ENCODE measurements around the gene CHAC2.

GRCh38 chr2:53787614-53788289, 20.1 kb downstream of the CHAC2 start:
- TF ChIP-seq, protein P1, sequence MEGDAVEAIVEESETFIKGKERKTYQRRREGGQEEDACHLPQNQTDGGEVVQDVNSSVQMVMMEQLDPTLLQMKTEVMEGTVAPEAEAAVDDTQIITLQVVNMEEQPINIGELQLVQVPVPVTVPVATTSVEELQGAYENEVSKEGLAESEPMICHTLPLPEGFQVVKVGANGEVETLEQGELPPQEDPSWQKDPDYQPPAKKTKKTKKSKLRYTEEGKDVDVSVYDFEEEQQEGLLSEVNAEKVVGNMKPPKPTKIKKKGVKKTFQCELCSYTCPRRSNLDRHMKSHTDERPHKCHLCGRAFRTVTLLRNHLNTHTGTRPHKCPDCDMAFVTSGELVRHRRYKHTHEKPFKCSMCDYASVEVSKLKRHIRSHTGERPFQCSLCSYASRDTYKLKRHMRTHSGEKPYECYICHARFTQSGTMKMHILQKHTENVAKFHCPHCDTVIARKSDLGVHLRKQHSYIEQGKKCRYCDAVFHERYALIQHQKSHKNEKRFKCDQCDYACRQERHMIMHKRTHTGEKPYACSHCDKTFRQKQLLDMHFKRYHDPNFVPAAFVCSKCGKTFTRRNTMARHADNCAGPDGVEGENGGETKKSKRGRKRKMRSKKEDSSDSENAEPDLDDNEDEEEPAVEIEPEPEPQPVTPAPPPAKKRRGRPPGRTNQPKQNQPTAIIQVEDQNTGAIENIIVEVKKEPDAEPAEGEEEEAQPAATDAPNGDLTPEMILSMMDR (conservative IDR thresholded peaks at IDR 0.05 in 1 of 2, IDR thresholded peaks at IDR 0.05 in 1 of 2; ENCODE audit: low read depth in 1 of 2, low read length in 2 of 2), result no peak
- no peak for TF ChIP-seq EZH2 (IDR thresholded peaks at IDR 0.05; ENCODE audit: low read length, missing control alignments)

All from fibroblast of lung (primary cell).